ENCODE results near the gene DDX50. TPM values are rescaled to one million over a fixed set of nuclear protein-coding genes. Genes with fewer than 3 reads are reported as not detected.
"Not testable (repeated sequence)": the region's sequence is repeated elsewhere in the genome, so short reads cannot be mapped to it uniquely, and the experiment has no call there.

Gene DDX50
- total and polyA plus RNA-seq, 12 donors: 13.3 to 45.3 (median 30.9) TPM

DNA sequence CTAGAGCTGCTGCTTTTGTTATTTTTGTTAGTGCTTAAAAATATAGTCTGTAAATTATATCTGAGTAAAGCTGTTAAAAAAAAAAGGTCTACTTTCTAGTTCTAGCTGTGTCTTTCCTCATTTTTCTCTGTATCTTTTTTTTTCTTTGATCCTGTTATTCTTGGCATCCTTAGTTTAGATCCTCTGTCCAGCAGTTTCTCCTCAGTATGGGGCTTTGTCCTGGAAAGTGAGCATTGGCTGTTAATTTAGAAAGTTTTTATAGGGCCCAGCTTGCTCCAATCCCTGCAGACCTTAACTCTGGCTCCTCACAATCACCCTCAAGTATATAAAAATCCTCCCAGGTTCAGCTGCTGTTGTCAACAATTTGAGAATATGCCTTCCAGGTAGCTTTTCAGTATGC, 23.5 kb downstream of the DDX50 start:
- intact Hi-C loops (cut with DNase I): no loop called here
- H3K36me3 ChIP-seq (replicated peaks in 1 of 2): peaks cover 0 to 13% of the 10 kb centered on the region in 2 donors

DNA sequence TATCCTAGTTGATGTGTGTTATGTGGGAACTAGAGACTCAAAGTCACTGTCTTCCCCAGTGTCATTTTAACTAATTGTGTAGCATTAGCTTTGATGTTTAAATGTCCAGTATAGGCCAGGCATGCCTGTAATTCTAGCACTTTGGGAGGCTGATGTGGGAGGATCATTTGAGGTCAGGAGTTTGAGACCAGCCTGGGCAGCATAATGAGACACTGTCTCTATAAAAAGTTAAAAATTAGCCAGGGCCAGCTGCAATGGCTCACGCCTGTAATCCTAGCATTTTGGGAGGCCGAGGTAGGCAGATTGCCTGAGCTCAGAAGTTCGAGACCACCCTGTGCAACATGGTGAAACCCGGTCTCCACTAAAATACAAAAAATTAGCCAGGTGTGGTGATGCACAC, 24.4 kb downstream of the DDX50 start:
- TF ChIP-seq POLR2A (IDR thresholded peaks at IDR 0.05): no peak
- TF ChIP-seq, protein P1, sequence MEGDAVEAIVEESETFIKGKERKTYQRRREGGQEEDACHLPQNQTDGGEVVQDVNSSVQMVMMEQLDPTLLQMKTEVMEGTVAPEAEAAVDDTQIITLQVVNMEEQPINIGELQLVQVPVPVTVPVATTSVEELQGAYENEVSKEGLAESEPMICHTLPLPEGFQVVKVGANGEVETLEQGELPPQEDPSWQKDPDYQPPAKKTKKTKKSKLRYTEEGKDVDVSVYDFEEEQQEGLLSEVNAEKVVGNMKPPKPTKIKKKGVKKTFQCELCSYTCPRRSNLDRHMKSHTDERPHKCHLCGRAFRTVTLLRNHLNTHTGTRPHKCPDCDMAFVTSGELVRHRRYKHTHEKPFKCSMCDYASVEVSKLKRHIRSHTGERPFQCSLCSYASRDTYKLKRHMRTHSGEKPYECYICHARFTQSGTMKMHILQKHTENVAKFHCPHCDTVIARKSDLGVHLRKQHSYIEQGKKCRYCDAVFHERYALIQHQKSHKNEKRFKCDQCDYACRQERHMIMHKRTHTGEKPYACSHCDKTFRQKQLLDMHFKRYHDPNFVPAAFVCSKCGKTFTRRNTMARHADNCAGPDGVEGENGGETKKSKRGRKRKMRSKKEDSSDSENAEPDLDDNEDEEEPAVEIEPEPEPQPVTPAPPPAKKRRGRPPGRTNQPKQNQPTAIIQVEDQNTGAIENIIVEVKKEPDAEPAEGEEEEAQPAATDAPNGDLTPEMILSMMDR (IDR thresholded peaks at IDR 0.05): no peak
- WGBS, 4 donors: 96 to 97% (median 96%) methylated on average over 4 of the region's 4 CpGs
- no peaks in the 10 kb centered on the region for H3K9me3 ChIP-seq (replicated peaks in 1 of 3)
- no peak for DNase-seq
- H3K4me1 ChIP-seq (replicated peaks in 1 of 2): peaks cover 0 to 6% of the 10 kb centered on the region in 2 donors
- H3K27ac ChIP-seq: no peak overlapping the region
- H3K36me3 ChIP-seq (replicated peaks in 1 of 2): peaks cover 0 to 4% of the 10 kb centered on the region in 2 donors
- H3K4me3 ChIP-seq: no peak overlapping the region
- H3K27me3 ChIP-seq: no peaks in the 10 kb centered on the region
- intact Hi-C loops (cut with DNase I): no loop called here

More for the DNA sequence above, 23.5 kb downstream of the DDX50 start:
- Histone ChIP-seq H3K4me1 (replicated peaks in 1 of 2) (peaks cover 0 to 6% of the 10 kb centered on the region in 2 donors), H3K27me3 (no peaks in the 10 kb centered on the region), H3K4me3 (no peak overlapping the region), H3K27ac (no peak overlapping the region), H3K9me3 (replicated peaks in 1 of 3) (no peaks in the 10 kb centered on the region)
- no peak for DNase-seq
- TF ChIP-seq POLR2A (IDR thresholded peaks at IDR 0.05): no peak
- TF ChIP-seq, protein P1 (IDR thresholded peaks at IDR 0.05): no peak

DNA sequence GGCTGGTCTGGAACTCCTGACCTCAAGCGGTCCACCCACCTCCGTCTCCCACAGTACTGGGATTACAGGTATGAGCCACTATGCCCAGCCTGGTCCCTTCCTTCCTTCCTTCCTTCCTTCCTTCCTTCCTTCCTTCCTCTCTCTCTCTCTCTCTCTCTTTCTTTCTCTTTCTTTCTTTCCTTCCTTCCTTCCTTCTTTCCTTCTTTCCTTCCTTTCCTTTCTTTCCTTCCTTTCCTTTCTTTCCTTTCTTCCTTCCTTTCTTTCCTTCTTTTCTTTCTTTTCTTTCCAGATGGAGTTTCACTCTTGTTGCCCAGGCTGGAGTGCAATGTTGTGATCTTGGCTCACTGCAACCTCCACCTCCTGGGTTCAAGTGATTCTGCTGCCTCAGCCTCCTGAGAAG, 28.0 kb downstream of the DDX50 start:
- 94 to 98% (median 96%) methylated on average over 2 of the region's 2 CpGs for WGBS, 4 donors
- H3K4me3 ChIP-seq; H3K27me3 ChIP-seq; H3K4me1 ChIP-seq (replicated peaks in 1 of 2); intact Hi-C loops (cut with DNase I); H3K9me3 ChIP-seq (replicated peaks in 1 of 3); H3K27ac ChIP-seq; DNase-seq: not testable (repeated sequence)
- H3K36me3 ChIP-seq (replicated peaks in 1 of 2): peaks cover 0 to 14% of the 10 kb centered on the region in 2 donors

DNA sequence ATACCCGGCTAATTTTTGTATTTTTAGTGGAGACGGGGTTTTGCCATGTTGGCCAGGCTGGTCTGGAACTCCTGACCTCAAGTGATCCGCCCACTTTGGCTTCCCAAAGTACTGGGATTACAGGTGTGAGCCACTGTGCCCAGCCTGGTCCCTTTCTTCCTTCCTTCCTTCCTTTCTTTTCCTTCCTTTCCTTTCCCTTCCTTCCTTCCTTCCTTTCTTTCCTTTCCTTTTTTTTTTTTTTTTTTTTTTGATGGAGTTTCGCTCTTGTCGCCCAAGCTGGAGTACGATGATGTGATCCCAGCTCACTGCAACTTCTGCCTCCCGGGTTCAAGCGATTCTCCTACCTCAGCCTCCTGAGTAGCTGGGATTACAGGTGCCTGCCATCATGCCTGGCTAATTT, 28.8 kb downstream of the DDX50 start:
- H3K9me3 ChIP-seq (replicated peaks in 1 of 3); DNase-seq; intact Hi-C loops (cut with DNase I); H3K27ac ChIP-seq; H3K27me3 ChIP-seq; H3K4me3 ChIP-seq; H3K4me1 ChIP-seq (replicated peaks in 1 of 2): not testable (repeated sequence)
- H3K36me3 ChIP-seq (replicated peaks in 1 of 2): peaks cover 0 to 21% of the 10 kb centered on the region in 2 donors
- WGBS, 4 donors: 95 to 97% (median 95%) methylated on average over 8 of the region's 8 CpGs

DNA sequence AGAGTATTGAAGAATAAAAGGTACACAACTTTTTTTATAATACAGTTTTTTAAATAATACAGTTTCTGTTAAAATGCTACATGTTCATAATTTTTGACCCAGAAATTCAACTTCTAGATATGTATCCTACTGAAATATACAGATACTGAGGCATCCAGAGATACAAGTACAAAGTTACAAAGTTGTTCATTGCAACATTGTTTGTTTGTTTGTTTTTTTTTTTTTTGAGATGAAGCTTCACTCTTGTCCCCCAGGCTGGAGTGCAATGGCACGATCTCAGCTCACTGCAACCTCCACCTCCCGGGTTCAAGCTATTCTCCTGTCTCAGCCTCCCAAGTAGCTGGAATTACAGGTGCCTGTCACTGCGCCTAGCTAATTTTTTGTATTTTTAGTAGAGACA, 31.7 kb downstream of the DDX50 start:
- H3K27me3 ChIP-seq; DNase-seq; H3K9me3 ChIP-seq (replicated peaks in 1 of 3); H3K27ac ChIP-seq; intact Hi-C loops (cut with DNase I); H3K4me1 ChIP-seq (replicated peaks in 1 of 2); H3K4me3 ChIP-seq: not testable (repeated sequence)
- peaks cover 0 to 42% of the 10 kb centered on the region in 2 donors for H3K36me3 ChIP-seq (replicated peaks in 1 of 2)
- WGBS, 4 donors: 94 to 97% (median 95%) methylated on average over 3 of the region's 3 CpGs

DNA sequence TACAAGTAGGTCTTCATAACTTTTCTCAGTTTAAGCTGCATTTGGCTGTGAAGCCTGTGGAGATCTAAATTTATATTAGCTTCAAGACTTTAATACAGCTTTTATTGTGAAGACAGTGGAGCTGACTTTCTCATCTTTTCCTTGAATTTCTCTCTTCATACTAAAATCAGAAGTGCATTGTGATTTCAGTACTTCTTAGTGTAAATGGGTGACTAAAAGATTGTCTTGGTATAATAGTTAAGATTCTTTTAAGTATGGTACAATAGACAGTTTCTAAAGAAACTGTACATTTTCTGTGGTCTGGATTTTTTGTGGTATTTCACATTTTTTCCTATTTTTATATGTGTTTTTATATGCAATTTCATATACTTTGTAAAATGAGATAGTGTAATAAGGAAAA, 33.9 kb downstream of the DDX50 start:
- DNase-seq: no peak
- Histone ChIP-seq H3K27me3 (no peaks in the 10 kb centered on the region), H3K4me3 (no peak overlapping the region), H3K9me3 (replicated peaks in 1 of 3) (no peaks in the 10 kb centered on the region), H3K4me1 (replicated peaks in 1 of 2) (no peaks in the 10 kb centered on the region), H3K27ac (no peak overlapping the region), H3K36me3 (replicated peaks in 1 of 2) (peaks cover 0 to 56% of the 10 kb centered on the region in 2 donors)
- TF ChIP-seq, protein P1 (IDR thresholded peaks at IDR 0.05): no peak
- no peak for TF ChIP-seq POLR2A (IDR thresholded peaks at IDR 0.05)
- intact Hi-C loops (cut with DNase I): no loop called here
